VCaP (cell line): ENCODE measurements around the gene NFATC2IP.

Experiments used
- H3K27ac ChIP-seq: fragments of 450-650 bp; 2 replicates; pipeline ENCODE4 v1.5.1; 2017
- TF ChIP-seq, protein P1 (sequence below): fragments of 450-650 bp; conservative IDR thresholded peaks from 2 replicates; pipeline ENCODE4 v1.5.1; 2017; ENCODE audit warnings: mild to moderate bottlenecking, moderate library complexity

The NFATC2IP gene

GRCh38 chr16:29009050-29009837 is 58.5 kb downstream of the NFATC2IP start:
- H3K27ac ChIP-seq: no peak overlapping the region
- TF ChIP-seq, protein P1, sequence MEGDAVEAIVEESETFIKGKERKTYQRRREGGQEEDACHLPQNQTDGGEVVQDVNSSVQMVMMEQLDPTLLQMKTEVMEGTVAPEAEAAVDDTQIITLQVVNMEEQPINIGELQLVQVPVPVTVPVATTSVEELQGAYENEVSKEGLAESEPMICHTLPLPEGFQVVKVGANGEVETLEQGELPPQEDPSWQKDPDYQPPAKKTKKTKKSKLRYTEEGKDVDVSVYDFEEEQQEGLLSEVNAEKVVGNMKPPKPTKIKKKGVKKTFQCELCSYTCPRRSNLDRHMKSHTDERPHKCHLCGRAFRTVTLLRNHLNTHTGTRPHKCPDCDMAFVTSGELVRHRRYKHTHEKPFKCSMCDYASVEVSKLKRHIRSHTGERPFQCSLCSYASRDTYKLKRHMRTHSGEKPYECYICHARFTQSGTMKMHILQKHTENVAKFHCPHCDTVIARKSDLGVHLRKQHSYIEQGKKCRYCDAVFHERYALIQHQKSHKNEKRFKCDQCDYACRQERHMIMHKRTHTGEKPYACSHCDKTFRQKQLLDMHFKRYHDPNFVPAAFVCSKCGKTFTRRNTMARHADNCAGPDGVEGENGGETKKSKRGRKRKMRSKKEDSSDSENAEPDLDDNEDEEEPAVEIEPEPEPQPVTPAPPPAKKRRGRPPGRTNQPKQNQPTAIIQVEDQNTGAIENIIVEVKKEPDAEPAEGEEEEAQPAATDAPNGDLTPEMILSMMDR: no peak

DNA sequence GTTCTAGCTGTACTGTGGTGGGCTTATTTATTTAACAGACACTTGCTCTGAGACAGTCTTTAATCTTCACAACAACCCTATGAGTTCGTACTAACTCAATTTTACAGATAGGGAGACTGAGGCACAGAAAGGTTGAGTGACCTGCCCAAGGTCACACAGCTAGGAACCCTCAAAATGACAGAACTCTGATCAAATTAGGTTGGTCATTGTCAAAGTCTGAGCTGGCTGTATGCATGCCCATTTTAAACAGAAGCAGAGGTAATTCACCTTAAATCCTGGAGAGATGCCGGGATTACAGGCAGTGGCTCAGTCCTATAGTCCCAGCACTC is 59.1 kb downstream of the NFATC2IP start:
- H3K27ac ChIP-seq: no peak overlapping the region
- TF ChIP-seq, protein P1: no peak

GRCh38 chr16:29011112-29011511 is 60.4 kb downstream of the NFATC2IP start:
- TF ChIP-seq, protein P1: no peak

GRCh38 chr16:29011851-29012250 is 61.1 kb downstream of the NFATC2IP start:
- TF ChIP-seq, protein P1: no peak
- H3K27ac ChIP-seq: no peak overlapping the region

More at GRCh38 chr16:29011112-29011511, 60.4 kb downstream of the NFATC2IP start:
- H3K27ac ChIP-seq: no peak overlapping the region

DNA sequence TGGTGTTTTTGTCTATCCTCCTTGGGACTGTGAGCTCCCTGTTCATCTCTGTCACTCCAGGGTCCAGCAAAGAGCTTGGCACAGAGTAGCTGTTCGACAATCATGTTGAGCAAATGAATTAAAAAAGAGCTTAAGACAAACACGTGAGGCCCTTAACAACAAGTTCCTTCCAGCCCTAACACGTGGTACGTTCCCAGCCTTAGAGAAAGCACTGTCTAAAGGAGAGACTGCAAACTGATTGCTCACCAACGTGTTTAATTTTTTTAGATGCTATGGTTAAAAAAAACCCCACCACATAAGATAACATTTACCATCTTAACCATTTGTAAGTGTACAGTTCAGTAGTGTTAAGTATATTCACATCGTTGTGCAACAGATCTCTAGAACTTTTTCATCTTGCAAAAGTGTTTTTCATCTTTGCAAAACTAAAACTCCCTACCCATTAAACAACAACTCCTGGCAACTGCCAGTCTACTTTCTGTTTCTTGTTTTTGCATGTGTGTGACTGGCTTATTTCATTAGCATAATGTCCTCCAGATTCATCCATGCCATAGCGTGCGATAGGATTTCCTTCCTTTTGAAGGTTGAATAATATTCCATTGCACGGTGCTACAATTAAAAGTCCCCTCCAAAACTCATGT is 62.3 kb downstream of the NFATC2IP start:
- H3K27ac ChIP-seq: no peak overlapping the region
- TF ChIP-seq, protein P1: no peak

DNA sequence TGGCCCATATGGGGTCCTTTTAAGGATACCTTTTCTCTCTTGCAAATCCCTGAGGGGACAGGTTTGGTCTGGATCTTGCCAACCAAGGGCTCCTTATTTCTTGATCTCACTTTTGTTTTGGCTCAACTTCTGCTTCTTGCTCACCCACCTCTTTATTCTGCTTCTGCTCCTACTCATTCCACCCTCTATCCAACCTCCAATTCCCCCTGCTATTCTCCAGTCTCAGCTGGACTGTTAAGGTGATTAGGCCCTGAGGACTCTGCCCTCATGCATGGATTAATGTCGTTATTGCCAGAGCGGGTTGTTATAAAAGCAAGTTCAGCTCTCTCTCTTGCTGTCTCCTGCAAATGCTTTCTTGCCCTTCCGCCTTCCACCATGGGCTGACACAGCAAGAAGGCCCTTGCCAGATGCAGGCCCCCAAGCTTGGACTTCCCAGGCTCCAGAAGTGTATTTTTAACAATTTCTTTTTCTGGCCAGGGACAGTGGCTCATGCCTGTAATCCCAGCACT is 63.9 kb downstream of the NFATC2IP start:
- H3K27ac ChIP-seq: no peak overlapping the region
- TF ChIP-seq, protein P1: no peak
